Daoy (cell line): ENCODE results near the gene LCA5L. TPM values are rescaled to one million over a fixed set of nuclear protein-coding genes. Genes with fewer than 3 reads are reported as not detected.

Experiments used
- total RNA-seq: library from RNA; depleted of rRNA; stranded (reverse); fragments of >200 nt; shearing (Covaris generic); gene quantifications from 2 replicates; pipeline ENCODE4 v1.2.3, GENCODE V29; 2014; rRNA removed

Gene LCA5L
- total RNA-seq, 1 experiment from 2014 or later: 0.91 TPM

Other genes starting within 250 kb of the LCA5L start
- 27.9 and 30.1 TPM in 2 replicates for gene BRWD1, start 132.1 kb downstream of the LCA5L start, total RNA-seq
- 583 and 735 TPM in 2 replicates for gene HMGN1, start 96.7 kb downstream of the LCA5L start, total RNA-seq
- gene SH3BGR, start 6.2 kb upstream of the LCA5L start, total RNA-seq: 4.3 and 4.6 TPM in 2 replicates
- 0.57 and 1.8 TPM in 2 replicates for gene B3GALT5, start 167.2 kb upstream of the LCA5L start, total RNA-seq